ENCODE measurements around the gene DDIT4L.

DNA sequence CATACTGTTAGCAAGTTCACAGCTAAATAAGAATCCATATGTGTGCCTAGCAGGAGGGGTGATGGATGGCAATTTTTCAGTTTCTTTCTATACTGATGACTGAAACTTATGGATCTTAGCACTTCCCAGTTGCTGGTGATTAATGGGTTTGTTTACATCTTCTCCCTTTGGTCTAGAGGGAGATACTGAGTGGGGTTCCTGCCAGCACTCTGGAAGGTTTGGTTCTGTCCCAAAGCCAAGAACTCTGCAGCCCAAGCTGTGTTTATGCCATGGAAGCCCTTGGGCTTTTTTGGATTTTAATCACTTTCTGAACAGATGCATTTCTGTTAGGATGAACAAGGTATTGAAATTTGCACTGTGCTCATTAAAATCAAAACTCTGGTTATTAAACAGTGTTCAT is 43.5 kb downstream of the DDIT4L start:
- TF ChIP-seq POLR2A (IDR thresholded peaks at IDR 0.05) = no peak
- TF ChIP-seq, protein P1, sequence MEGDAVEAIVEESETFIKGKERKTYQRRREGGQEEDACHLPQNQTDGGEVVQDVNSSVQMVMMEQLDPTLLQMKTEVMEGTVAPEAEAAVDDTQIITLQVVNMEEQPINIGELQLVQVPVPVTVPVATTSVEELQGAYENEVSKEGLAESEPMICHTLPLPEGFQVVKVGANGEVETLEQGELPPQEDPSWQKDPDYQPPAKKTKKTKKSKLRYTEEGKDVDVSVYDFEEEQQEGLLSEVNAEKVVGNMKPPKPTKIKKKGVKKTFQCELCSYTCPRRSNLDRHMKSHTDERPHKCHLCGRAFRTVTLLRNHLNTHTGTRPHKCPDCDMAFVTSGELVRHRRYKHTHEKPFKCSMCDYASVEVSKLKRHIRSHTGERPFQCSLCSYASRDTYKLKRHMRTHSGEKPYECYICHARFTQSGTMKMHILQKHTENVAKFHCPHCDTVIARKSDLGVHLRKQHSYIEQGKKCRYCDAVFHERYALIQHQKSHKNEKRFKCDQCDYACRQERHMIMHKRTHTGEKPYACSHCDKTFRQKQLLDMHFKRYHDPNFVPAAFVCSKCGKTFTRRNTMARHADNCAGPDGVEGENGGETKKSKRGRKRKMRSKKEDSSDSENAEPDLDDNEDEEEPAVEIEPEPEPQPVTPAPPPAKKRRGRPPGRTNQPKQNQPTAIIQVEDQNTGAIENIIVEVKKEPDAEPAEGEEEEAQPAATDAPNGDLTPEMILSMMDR (IDR thresholded peaks at IDR 0.05 in 4 of 5, conservative IDR thresholded peaks at IDR 0.05 in 1 of 5) = no peak
